AG09309 (cell line): Measurements from ENCODE around the gene TARS3.
"Not testable (repeated sequence)": the region's sequence is repeated elsewhere in the genome, so short reads cannot be mapped to it uniquely, and the experiment has no call there.

Experiments
- DNase-seq: peaks from one replicate; pipeline ENCODE4 v3.0.0-alpha.2; 2010; ENCODE audit warnings: low read depth
- H3K4me3 ChIP-seq: 2 replicates; pipeline ENCODE4 v1.5.1; 2011; ENCODE audit warnings: mild to moderate bottlenecking, low read depth, low read length, moderate library complexity; ENCODE audit not compliant: control insufficient read depth
- TF ChIP-seq, protein P1 (sequence below): IDR thresholded peaks from 2 replicates; pipeline ENCODE4 v1.5.1; 2011; ENCODE audit warnings: mild to moderate bottlenecking, low read depth, low read length, inconsistent platforms; ENCODE audit not compliant: insufficient read depth, control insufficient read depth; ENCODE audit errors: missing control alignments

TARS3 gene

DNA sequence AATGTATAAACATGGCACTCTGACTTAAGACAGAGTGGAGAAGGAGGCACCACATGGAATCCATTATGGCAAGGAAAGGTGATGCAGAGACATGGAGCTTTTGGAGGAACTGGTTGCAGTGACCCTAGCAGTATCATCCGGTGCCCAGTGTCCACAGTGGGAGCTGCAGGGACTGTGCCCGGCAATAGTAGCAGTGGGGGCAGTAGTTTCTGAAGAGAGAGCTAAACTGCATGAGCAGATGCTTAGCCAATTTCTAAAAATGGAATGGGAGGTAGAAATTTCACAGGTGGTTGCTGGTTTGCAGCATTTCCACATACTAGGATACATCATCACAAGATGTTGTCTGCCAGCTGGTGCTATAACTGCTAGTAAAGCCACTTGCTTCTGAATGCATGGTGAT lies 64.3 kb downstream of the TARS3 start:
- no peak for DNase-seq
- H3K4me3 ChIP-seq, result no peak overlapping the region
- TF ChIP-seq, protein P1, sequence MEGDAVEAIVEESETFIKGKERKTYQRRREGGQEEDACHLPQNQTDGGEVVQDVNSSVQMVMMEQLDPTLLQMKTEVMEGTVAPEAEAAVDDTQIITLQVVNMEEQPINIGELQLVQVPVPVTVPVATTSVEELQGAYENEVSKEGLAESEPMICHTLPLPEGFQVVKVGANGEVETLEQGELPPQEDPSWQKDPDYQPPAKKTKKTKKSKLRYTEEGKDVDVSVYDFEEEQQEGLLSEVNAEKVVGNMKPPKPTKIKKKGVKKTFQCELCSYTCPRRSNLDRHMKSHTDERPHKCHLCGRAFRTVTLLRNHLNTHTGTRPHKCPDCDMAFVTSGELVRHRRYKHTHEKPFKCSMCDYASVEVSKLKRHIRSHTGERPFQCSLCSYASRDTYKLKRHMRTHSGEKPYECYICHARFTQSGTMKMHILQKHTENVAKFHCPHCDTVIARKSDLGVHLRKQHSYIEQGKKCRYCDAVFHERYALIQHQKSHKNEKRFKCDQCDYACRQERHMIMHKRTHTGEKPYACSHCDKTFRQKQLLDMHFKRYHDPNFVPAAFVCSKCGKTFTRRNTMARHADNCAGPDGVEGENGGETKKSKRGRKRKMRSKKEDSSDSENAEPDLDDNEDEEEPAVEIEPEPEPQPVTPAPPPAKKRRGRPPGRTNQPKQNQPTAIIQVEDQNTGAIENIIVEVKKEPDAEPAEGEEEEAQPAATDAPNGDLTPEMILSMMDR, result no peak

DNA sequence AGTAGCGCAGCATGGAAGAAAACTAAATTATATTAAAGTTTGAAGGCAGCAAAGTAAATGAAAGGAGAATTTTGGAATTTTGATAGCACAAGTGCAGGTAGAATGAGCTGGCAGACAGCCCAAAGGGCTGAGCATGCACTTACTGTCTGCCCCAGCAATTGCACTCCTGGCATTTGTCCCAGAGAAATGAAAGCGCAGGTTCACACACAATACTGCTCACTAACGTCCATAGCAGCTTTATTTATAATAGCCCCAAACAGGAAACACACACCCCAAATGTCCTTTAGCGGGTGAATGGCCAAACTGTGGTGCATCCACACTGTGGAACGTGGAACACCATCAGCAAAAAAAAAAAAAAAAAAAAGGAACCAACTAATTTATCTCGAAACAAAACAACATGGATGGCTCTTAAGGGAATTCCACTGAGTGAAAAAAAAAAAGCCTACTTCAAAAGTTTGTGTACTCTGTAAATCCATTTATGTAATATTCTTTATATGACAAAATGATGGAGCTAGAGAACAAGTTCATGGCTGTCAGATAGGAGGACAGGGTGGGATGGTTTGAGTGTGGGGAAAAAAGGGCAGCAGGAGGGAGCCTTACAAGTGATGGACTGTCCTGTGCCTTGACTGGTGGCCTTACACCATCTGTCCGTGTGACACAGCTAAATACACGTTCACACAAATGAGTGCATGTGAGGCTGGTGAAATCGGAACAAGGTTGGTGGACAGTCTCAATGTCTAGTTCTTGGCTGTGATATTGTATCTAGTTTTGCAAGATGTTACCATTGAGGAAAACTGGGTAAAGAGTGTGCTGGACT lies 66.1 kb downstream of the TARS3 start:
- no peak for DNase-seq
- TF ChIP-seq, protein P1, result no peak
- no peak overlapping the region for H3K4me3 ChIP-seq

DNA sequence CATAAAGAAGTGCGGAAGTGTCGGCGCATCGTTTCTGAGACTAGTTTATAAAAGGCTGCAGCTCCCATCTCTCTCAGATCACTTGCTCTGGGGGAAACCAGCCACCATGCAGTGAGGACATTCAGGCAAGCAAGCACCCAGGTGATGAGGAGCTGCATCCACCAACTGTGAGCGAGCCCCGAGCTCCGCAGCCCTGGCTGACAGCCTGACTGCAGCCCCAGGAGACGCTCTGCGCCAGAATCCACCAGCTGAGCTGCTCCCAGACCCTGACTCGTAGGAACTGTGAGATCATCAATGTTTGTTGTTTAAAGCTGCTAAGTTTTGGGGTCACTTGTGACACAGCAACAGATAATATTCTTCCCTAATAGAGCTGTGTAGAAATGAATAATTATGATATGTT lies 67.1 kb downstream of the TARS3 start:
- TF ChIP-seq, protein P1, result no peak
- DNase-seq, result no peak
- no peak overlapping the region for H3K4me3 ChIP-seq

- not testable (repeated sequence) for DNase-seq
These were observed 69.5 kb downstream of the TARS3 start for GRCh38 chr15:101654624-101655337.

DNA sequence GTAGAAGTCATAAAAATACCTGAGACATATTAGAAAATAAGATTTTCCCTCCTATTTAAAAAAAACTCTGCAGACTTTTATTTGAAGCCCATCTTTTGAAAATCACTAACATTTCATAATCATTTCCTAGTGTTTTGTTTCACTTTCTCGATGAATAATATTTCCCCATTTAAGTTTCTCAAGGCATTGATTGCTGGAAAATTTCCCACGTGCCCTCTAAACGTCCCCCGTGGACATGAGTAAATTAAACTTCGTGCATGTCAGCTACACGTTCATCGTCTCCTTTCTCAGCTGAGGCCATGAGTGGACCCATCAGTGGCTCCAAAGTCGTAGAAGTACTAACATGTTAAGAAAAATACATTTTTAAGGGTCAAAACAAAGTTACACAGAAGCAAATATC lies 70.1 kb downstream of the TARS3 start:
- TF ChIP-seq, protein P1, result no peak
- no peak overlapping the region for H3K4me3 ChIP-seq
- DNase-seq, result no peak

More at GRCh38 chr15:101654624-101655337, 69.5 kb downstream of the TARS3 start:
- not testable (repeated sequence) for H3K4me3 ChIP-seq

GRCh38 chr15:101652786-101653430 lies 71.4 kb downstream of the TARS3 start:
- TF ChIP-seq, protein P1, result no peak
- no peak for DNase-seq
- peak overlapping the region; percentile 98 for H3K4me3 ChIP-seq
